COLO829 (cell line): ENCODE results near the gene CA11.
"Not testable (repeated sequence)": the region's sequence is repeated elsewhere in the genome, so short reads cannot be mapped to it uniquely, and the experiment has no call there.

Experiments used
- DNase-seq: peaks from one replicate; pipeline ENCODE4 v3.0.0; 2012; ENCODE audit warnings: low spot score

Gene CA11

DNA sequence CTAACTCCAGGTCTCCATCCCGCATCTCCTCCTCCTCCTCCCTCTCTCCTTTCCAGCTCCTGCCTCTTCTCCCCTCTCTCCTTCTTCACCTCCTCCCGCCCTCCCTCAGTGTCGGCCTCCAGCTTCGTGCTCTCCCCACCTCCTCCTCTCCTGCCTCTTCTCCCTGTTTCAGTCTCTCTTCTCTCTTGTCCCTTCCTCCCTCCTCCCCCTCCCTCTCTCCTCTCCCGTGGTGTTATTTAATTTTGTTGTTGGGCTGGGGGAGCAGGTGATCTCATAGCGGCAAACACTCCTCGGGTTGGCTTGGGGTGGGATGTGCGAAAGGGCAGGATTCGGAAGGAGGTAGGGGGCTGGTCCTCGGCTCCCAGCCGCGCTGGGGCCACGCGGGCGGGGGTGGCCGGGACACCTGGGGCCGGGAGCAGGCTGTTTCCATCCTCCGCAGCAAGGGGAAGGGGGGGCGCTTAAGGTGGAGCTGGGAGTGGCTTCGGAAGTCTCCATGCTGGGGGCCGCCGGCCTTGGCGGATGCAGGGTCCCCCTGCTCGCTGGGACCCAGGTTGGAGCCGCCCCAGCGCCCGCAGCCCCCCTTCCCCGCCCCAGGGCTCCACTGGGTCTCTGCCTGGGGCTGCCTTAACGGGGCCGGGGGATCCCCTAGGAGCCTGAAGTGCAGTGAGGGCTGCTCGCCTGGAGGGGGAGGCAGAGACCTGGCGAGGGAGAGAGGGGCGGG lies at the start of gene CA11:
CA11 (minus strand) TSS at position 187 of the 721 bp plus-strand sequence. CDS start 555 bp downstream, outside the sequence.
- DNase-seq = peak; percentile 74

DNA sequence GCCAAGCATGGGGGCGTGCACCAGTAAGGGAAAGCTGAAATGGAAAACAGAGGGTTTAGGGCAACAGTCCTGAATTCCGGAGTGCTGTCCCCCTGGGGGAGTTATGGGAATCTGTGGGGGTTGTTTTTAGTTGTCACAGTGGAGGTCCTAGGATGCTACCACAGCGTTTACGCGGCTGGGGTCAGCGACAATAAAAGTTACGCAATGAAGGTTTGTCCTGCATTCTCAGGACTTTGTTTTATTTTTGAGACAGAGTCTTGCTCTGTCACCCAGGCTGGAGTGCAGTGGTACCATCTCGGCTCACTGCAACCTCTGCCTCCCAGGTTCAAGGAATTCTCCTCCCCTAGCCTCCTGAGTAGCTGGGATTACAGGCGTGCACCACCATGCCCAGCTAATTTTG lies 47.6 kb upstream of the CA11 start:
- DNase-seq = not testable (repeated sequence)

DNA sequence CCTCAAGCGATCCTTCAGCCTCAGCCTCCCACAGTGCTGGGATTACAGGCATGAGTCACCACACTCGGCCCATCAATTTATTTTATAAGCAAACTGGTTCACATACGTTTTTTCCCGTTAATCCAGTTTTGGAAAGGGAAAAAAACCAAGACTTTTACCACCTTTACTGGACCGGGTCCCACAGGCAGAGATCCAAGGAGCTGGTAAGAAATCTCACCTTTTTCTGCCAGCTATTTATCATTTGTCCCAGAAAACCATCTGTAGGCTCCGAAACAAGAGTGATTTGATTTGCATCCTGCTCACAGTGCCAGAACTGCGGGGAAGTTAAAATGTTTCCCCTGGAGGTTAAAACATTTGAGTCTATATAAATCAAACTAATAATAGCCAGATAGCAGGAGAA lies 43.5 kb upstream of the CA11 start:
- no peak for DNase-seq

DNA sequence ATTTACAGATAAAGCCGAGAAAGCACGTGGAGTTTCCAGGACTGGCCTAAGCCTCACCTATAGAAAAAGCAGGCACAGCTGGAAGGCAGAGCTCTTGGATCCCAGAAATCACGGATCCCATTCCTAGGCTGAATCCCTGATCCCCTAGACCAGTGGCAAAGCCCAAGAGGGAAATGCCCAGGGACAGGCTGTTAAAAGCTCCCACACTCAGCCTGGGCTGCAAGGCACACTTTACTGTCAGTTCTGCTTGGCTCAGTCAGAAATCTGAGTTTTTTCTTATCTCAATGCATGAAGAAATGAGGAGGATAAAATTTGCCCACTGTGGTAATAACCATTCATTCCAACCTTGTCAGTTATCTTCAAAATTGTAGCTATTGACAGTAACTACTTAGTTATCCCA lies 41.8 kb upstream of the CA11 start:
- no peak for DNase-seq

DNA sequence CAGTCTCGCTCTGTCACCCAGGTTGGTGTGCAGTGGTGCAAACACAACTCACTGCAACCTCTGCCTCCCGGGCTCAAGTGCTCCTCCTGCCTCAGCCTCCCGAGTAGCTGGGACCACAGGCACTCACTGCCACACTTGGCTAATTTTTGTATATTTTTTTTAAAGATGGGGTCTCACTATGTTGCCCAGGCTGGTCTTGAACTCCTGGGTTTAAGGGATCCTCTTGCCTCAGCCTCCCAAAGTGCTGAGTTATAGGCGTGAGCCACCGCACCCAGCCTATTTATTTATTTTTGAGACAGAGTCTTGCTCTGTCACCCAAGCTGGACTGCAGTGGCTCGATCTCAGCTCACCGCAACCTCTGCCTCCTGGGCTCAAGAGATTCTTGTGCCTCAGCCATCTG lies 40.6 kb upstream of the CA11 start:
- not testable (repeated sequence) for DNase-seq

DNA sequence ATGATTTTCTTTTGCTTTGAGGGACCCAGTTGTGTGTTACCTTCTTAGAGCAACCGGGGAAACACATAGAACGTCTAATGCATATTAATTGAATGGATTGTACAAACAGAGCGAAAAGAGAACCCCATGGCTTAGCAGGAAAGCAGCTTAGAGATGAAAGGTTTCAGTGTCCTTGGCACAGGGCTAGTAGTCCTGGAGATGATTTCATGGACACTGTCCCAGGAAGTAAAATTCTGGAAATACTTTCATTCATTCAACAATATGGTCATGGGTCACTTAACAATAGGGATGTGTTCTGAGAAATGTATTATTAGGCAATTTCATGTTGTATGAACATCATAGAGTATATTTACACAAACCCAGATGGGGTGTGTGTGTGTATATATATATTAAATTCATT lies 40.1 kb upstream of the CA11 start:
- DNase-seq = peak; percentile 47

DNA sequence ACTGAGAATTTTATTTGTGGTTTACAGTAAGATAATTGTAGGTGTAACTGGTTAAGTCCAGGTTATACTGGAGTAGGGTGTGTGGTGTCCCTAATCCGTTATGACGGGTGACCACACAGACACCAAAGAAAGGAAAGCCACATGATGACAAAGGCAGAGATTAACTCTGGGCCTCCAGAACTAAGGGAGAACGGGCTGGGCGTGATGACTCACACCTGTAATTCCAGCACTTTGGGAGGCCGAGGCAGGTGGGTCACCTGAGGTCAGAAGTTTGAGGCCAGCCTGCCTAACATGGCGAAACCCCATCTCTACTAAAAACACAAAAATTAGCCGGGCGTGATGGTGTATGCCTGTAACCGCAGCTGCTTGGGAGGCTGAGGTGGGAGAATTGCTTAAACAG lies 39.6 kb upstream of the CA11 start:
- no peak for DNase-seq

DNA sequence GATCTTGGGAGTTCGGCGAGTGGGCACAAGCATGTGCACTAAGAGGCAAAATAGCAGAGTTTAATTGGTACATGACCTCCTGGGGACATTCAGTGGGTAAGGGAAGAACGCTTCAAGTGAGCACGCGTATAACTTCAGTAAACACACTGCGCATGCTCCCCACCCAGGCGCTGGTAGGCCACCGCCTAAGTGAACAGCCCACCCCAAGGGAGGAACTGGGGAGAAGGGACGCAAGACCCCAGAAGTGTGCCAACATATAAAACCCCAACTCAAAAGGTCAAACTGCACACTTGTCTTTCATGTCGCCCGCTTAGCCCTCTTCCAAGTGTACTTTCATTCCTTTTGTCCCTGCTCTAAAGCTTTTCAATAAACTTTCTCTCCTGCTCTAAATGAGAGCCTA lies 37.4 kb upstream of the CA11 start:
- DNase-seq = no peak

DNA sequence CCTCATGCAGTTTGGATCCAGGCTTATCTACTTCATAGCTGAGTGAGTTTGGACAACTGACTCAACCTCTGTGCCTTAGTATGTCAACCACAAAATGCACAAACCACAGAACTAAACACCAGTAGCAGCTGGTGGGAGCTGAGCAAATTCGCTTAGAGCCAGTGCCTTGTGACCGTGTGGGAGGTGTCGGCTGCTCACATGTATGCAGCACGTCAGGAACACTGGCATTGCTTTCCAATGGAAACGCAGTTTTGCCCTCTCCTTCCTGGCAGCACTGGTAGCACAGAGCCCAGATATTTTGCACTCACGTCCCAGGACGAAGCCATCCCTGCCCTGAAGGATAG lies 35.1 kb upstream of the CA11 start:
- no peak for DNase-seq

DNA sequence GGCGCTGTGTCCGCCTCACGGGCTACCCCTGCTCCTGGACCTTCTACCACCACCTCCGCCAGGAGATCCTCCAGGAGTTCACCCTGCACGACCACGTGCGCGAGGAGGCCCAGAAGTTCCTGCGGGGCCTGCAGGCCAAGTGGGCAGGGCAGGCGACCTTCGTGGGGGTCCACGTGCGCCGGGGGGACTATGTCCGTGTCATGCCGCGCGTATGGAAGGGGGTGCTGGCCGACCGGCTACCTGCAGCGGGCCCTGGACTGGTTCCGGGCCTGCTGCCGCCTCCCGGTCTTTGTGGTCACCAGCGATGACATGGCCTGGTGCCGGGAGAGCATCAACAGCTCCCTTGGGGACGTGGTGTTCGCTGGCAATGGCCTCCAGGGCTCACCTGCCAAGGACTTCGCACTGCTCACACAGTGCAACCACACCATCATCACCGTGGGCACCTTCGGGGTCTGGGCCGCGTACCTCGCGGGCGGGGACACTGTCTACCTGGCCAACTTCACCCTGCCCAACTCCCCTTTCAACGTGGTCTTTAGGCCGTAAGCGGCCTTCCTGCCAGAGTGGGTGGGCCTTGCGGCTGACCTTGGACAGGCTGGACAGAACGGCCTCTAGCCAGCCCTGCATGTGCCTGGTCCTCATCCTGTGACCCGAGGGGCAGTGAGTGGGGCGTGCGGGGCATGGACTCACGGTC lies 34.6 kb upstream of the CA11 start:
- no peak for DNase-seq

DNA sequence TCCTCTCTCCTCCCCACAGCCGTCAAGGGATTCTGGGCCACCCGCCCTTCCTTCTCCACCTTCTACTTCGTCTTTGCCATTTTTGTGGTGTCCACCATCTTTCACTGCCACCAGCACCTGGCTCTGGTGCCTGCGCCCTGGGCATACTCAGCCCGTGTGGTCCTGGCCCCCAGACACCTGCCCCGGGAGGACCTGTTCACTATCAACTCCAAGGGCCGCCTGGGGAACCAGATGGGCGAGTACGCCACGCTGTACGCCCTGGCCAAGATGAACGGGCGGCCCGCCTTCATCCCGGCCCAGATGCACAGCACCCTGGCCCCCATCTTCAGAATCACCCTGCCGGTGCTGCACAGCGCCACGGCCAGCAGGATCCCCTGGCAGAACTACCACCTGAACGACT lies 34.0 kb upstream of the CA11 start:
- DNase-seq = not testable (repeated sequence)

DNA sequence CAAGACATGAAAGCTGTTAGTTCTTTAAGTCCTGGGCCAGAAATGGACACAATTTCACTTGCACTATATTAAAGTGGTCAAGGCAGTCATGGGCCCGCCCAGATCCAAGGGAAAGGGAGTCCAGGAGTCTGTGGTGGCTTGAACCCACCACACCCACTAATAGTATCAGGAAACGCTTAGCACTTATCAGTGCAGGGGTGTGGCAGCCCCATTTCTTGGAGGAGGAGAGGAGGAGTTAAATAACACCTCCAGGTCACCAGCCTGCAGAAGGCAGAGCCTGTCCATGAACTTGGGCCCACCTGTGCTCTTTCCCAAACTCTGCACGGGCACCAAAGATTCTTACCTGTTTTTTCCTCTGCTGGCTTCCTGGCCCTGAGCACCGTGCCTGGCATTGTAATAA lies 32.2 kb upstream of the CA11 start:
- DNase-seq = no peak

DNA sequence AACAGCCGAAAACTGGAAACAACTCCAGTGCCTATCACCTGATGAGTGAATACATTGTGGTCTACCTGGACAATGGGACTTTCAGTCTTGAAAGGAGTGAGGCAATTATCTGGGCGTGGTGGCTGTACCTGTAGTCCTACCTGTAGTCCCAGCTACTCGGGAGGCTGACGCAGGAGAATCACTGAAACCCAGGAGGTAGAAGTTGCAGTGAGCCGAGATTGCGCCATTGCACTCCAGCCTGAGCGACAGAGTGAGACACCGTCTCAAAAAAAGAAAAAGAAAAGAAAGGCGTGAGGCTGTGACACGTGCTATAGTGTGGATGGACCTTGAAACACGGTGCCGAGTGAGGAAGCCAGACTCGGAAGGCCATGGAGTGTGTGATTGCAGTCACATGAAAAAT lies 30.9 kb upstream of the CA11 start:
- DNase-seq = no peak

DNA sequence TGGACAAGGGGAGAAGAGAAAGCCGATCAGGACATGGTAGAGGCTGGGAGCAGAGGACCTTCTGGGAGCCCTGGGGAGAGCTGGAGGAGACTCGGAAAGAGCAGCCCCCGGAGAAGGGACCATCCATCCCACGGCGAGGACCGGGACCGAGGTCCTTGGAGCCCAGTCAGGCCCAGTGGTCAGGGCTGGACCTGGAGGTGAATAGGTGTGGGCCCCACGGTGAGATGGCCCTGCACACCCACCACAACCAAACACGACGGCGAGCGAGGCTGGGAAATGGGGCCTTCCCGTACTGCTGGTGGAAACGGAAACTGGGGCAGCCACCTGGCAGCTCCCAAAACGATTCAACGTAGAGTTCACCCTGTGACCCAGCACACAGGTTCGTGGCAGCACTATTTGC lies 30.5 kb upstream of the CA11 start:
- DNase-seq = no peak

DNA sequence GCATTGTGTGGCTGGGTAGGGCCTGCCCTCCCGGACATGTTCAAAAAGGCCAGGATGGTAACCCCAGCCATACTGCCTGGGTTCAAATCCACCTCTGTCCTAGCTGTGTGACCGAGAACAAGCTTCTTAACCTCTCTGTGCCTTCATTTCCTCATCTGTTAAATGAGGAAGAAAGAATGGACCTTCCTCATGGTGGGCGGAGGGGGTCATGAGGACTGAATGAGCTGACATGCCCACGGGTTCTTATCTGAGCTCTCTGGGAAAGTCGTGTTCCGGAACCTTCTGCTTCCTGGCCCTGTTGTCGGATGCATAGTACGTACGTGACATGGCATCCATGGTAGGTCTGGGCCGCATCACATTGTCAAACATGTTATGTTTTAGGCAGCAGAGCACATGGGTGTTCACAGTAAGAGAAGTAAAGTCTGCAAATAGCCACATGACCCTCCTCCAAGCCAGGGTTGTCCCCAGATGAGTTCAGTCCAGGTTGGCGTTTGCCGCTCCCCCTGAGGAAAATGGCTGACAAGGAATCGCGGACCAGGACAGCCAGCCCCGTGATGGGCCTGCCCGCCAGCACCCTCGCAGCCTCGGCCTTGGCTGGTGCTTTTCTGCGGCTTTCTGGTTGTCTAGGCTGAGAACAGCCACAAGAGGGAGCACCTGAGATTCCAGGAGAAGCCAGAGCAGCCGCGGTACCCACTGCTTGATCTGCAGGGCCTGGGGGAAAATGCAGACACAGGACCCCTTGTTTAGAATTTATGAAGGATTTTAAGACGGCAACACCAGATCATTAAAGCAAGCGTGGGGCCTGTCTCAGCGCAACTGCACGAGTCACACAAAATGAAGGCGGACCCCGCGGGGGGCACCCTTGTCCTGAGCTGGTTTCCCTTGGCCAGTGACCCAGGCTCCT lies 29.2 kb upstream of the CA11 start:
- peak; percentile 95 for DNase-seq

DNA sequence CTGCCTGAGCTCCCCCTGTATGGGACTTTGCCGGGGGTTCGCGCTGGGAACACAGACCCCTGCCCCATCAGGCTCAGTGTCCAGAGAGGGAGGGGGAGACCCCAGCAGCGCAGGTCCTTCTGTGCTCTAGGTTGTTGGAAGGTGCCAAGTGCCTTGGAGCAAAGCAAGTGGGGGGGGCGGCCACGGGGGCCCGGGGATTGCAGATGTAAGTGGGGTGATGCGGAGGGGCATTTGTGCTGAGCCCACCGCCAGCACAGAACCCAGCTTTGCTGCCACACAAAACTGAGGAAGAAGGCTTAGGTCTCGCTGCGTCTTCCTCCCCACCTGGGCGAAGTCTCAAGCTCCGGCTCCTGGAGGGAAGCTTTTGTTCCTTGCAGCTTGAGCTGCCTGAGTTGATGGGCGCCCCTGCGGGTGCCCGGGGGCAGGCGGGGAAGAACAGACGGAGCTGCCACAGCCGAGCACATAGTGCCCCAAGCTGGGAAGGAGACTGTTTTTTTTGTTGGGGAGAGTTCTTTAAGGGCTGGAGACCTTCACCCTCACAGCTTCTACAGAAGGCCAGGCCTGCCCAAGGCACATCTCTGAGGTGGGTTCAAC lies 28.3 kb upstream of the CA11 start:
- DNase-seq = no peak

DNA sequence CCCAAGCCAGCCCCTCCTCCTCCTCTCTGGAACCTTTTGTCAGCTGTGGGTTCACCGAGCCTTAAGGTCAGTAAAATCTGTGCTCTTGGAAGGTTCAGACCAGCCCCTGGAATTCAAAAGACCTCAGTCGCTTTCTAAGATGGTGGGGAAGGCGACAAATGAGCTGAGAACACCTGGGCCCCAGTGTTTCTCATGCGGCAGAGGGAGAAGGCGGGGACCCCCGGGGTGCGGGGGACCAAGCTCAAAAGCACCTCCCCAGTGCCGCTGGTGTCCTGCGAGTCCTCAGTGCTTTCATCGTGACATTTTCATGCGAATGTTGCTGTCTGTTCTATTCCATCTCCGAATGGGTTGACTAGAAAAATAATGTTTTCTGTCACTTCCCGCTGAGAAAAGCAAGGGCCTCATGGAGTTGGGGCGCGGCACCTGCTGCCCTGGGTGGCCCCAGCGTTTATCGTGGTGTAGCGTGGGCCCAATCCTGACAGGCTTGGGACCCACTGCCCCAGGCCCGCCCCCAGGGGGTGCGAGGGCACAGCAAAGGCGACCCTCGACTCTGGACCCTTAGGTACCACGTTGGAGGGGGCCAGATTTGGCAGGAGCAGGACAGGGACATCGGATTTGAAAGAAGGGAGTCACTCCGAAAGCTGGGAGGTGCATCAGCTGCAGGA lies 27.6 kb upstream of the CA11 start:
- no peak for DNase-seq

DNA sequence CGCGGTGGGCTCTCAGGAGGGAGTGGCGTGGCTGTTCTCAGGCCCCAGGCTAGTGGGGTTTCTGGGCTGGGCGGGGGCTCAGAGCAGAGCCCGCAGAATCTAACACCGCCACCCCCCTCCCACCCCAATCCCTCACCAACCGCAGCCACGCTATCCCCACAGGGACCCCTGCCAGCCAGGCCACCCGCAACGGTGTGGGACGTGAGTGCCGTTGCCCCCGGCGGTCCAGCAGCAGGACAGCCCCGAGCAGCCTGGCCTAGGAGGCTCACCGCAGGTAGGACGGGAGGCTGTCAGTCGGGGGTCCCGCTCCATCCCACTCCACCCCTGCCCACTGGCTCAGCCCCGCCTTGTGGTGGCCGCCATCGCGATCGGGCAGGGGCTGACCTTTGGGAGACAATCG lies 27.0 kb upstream of the CA11 start, which contains the start of gene NTN5:
NTN5 (minus strand) TSS at position 24 of the 400 bp plus-strand sequence. CDS start 2,031 bp downstream, outside the sequence.
- no peak for DNase-seq

DNA sequence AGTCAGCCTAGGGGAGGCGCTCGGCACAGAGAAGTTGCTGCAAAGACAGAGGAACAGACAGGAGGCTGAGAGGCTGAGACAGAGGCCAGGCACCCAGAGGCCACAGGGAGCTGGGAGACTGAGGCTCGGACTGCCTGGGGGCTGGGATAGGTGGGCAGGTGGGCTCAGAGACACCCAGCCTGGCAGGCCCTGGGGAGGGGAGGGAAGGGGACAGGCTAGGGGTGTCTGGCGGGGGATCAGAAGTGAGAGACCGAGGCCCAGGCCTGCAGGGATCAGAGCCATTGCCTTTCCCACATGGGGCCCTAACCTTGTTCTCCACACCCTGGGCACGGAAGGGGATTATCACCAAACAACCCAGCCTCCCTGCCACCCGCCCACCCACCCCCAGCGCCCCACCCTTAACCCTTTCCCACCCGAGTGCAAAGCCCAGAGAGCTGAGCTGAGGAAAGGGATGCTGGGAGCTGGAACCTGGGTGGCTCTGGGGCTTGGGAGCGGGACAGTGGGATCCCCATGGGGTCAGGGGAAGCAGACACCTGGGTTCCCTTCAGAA lies 25.5 kb upstream of the CA11 start:
- DNase-seq = no peak

DNA sequence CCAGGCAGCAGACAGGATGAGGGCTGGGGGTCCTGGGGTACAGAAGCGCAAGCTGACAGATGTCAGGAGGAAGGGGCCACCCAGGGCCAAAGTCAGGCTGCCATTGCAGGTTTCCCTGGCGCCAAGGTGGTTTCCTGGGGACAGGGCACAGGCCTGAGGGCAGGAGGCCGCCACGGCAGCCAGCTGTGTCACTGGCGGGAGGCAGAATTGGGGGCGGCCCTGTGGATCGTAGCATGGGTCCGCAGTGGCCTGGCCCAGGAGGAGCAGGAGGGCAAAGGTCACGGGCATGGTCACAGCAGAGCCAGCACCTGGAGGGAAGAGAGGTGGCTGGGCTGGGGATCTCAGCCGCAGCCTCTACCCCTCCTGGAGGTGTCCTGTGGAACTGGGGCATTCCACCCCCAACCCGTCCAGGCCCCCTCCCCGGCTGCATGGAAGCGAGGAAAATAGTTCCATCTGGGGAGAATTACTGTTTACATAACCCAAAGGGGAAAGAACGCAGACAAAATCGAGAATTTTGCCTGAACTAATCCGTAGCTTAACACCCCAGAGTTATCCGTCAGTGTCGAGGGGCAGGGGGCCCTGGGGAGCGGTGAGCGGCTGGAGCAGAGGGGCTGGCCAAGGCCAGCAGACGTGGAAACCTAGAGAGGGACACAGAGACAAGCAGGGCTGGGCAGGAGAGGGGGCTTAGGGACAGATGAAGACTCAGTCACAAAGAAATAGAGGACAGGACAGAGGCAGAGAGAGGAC lies 24.9 kb upstream of the CA11 start:
- no peak for DNase-seq
